HCT116 (cell line): ENCODE results near the gene THADA.

Source experiments
- CTCF ChIP-seq, 3 experiments: fragments of 200-600 bp in 1 of 3; sonication (generic) in 1 of 3; IDR thresholded peaks in 2 of 3; conservative IDR thresholded peaks in 1 of 3; 2 replicates each; pipeline ENCODE4 v1.5.1; 2012 to 2017; ENCODE audit warnings: low read depth in 2 of 3, low read length in 2 of 3, antibody characterized with exemption in 1 of 3, borderline replicate concordance in 1 of 3, control low read depth in 1 of 3, mild to moderate bottlenecking in 1 of 3, mixed read lengths in 1 of 3, mixed run types in 1 of 3, moderate library complexity in 1 of 3; ENCODE audit not compliant: insufficient read depth in 1 of 3
- MAX ChIP-seq: IDR thresholded peaks from 2 replicates; pipeline ENCODE4 v1.6.1; 2012

GRCh38 chr2:43311276-43311675 is 284.6 kb downstream of the THADA start:
- no peak for TF ChIP-seq CTCF (IDR thresholded peaks at IDR 0.05 in 2 of 3, conservative IDR thresholded peaks at IDR 0.05 in 1 of 3; ENCODE audit: borderline replicate concordance in 1 of 3, insufficient read depth in 1 of 3, low read depth in 2 of 3, low read length in 2 of 3)
- TF ChIP-seq MAX = no peak
